ENCODE measurements around the gene PDLIM1.
"Not testable (repeated sequence)": the region's sequence is repeated elsewhere in the genome, so short reads cannot be mapped to it uniquely, and the experiment has no call there.

The PDLIM1 gene

GRCh38 chr10:95240096-95240495 lies 50.7 kb downstream of the PDLIM1 start:
- DNase-seq (ENCODE audit: low spot score): not testable (repeated sequence)

- DNase-seq (ENCODE audit: low spot score): no peak
These were observed 53.2 kb downstream of the PDLIM1 start for GRCh38 chr10:95237376-95238170.

- DNase-seq (ENCODE audit: low spot score): peak; percentile 30
These were observed 54.5 kb downstream of the PDLIM1 start for GRCh38 chr10:95236068-95236903.

GRCh38 chr10:95235676-95236067 lies 55.1 kb downstream of the PDLIM1 start:
- DNase-seq (ENCODE audit: low spot score): no peak

- DNase-seq (ENCODE audit: low spot score): no peak
These were observed 55.9 kb downstream of the PDLIM1 start for GRCh38 chr10:95234951-95235350.

- no peak for DNase-seq (ENCODE audit: low spot score)
These were observed 57.3 kb downstream of the PDLIM1 start for GRCh38 chr10:95233377-95234034.

GRCh38 chr10:95230677-95231586 lies 59.9 kb downstream of the PDLIM1 start:
- DNase-seq (ENCODE audit: low spot score): not testable (repeated sequence)

- DNase-seq (ENCODE audit: low spot score): no peak
These were observed 60.8 kb downstream of the PDLIM1 start for GRCh38 chr10:95229724-95230627.

- DNase-seq (ENCODE audit: low spot score): not testable (repeated sequence)
These were observed 61.7 kb downstream of the PDLIM1 start for GRCh38 chr10:95228934-95229723.

GRCh38 chr10:95225136-95225535 lies 65.7 kb downstream of the PDLIM1 start:
- no peak for DNase-seq (ENCODE audit: low spot score)

- no peak for DNase-seq (ENCODE audit: low spot score)
These were observed 69.7 kb downstream of the PDLIM1 start for GRCh38 chr10:95221124-95221523.

- DNase-seq (ENCODE audit: low spot score): no peak
These were observed 70.3 kb downstream of the PDLIM1 start for GRCh38 chr10:95220539-95220938.

GRCh38 chr10:95217476-95217875 lies 73.3 kb downstream of the PDLIM1 start:
- DNase-seq (ENCODE audit: low spot score): no peak

- no peak for DNase-seq (ENCODE audit: low spot score)
These were observed 76.0 kb downstream of the PDLIM1 start for GRCh38 chr10:95214793-95215192.

GRCh38 chr10:95214369-95214768 lies 76.4 kb downstream of the PDLIM1 start:
- DNase-seq (ENCODE audit: low spot score): no peak

- no peak for DNase-seq (ENCODE audit: low spot score)
These were observed 79.1 kb downstream of the PDLIM1 start for GRCh38 chr10:95211606-95212279.

GRCh38 chr10:95209509-95210127 lies 81.2 kb downstream of the PDLIM1 start:
- DNase-seq (ENCODE audit: low spot score): no peak

- no peak for DNase-seq (ENCODE audit: low spot score)
These were observed 82.0 kb downstream of the PDLIM1 start for GRCh38 chr10:95208702-95209391.

Measured in kidney capillary endothelial cell (primary cell).